ENCODE data around the gene RASGRF2. TPM values are rescaled to one million over a fixed set of nuclear protein-coding genes. Genes with fewer than 3 reads are reported as not detected.

RASGRF2 gene
- total and polyA plus RNA-seq, 2 of the 8 experiments (the other 6 are each of a cell fraction or from before 2014, with no cell fraction given) = 2.6 to 29.5 TPM

DNA sequence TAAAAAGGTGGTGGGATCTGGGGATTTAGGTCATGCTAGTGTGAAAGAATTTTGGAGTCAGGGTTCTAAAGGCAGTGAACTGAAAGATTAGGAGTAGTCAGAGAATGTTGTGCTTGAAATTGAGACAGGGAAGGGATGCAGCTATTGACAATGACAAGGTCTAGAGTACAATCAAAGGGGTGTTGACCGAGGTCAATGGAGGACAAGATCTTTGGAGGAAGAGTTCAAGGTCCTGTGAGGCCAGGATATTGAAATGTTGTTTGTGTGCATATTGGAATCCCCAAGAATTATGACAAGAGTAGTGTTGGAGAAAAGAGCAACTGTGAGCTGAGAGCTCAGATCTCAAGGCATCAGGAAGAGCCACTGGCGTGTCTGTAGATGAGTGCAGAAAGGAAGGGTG is 116.9 kb downstream of the RASGRF2 start:
- H4K91ac ChIP-seq (replicated peaks; ENCODE audit: insufficient read length, low read length) = no peak overlapping the region
- no peak overlapping the region for H2AFZ ChIP-seq (ENCODE audit: low read length)
- no peak overlapping the region for H2BK120ac ChIP-seq (replicated peaks; ENCODE audit: low read depth, low read length)
- H3K14ac ChIP-seq (ENCODE audit: insufficient read length) = no peak overlapping the region
- no peak overlapping the region for H3K4me2 ChIP-seq (ENCODE audit: insufficient read depth in 1 of 2, low read depth in 2 of 2, low read length in 2 of 2)
- peaks cover 3% of the 10 kb centered on the region; the same call in 1 of the 2 replicates for H3K23me2 ChIP-seq (ENCODE audit: low read depth, low read length)
- H2BK12ac ChIP-seq (ENCODE audit: low read depth, low read length) = no peak overlapping the region
- peaks cover 0 to 4% of the 10 kb centered on the region in 2 experiments; a peak in 2 of 4 replicates for H3K9me3 ChIP-seq (ENCODE audit: insufficient read depth in 2 of 2, low read depth in 1 of 2, low read length in 1 of 2)
- ChIA-PET CTCF (ENCODE audit: partially characterized antibody) (interaction anchor here (0.7 to 2.8 kb wide), 5 partner anchors 9 to 141 kb away, joined by 3 to 6 read pairs (median 4); no protein-coding TSS in a partner anchor), POLR2A (ENCODE audit: partially characterized antibody) (no interaction called here)
- H4K5ac ChIP-seq (ENCODE audit: insufficient read length, low read depth, low read length) = no peak overlapping the region
- 80% methylated on average over 2 of the region's 2 CpGs; no CpG with 5 or more reads in 1 of the 2 experiments for WGBS, 2 experiments (ENCODE audit: extremely low coverage in 1 of 2, insufficient coverage in 1 of 2, insufficient read length in 1 of 2, insufficient replicate concordance in 2 of 2, low coverage in 1 of 2, low lambda C conversion rate in 2 of 2, missing lambda C conversion rate in 1 of 2)
- H3K36me3 ChIP-seq (ENCODE audit: control insufficient read depth in 2 of 4, insufficient read depth in 4 of 4, low read length in 3 of 4) = peaks cover 0 to 3% (median 0%) of the 10 kb centered on the region in 4 experiments; a peak in 4 of 8 replicates
- H2BK20ac ChIP-seq (ENCODE audit: low read length) = no peak overlapping the region
- no peak overlapping the region for H3K23ac ChIP-seq (ENCODE audit: insufficient read length)
- DNase-seq (ENCODE audit: low read depth in 1 of 2, low spot score in 2 of 2) = no peak
- H2BK15ac ChIP-seq (ENCODE audit: low read length) = no peak overlapping the region
- no peak overlapping the region for H3K4me3 ChIP-seq (ENCODE audit: extremely low read depth in 1 of 4, insufficient read depth in 2 of 4, low read depth in 3 of 4, low read length in 4 of 4)
- FAIRE-seq = no peak
- no peaks in the 10 kb centered on the region; the same call in 1 of the 2 replicates for H3K79me1 ChIP-seq (ENCODE audit: low read depth, low read length)
- H3K79me2 ChIP-seq (ENCODE audit: control insufficient read depth in 1 of 2, insufficient read depth in 2 of 2, low read length in 2 of 2) = no peaks in the 10 kb centered on the region
- H2AK5ac ChIP-seq (ENCODE audit: low read depth, low read length) = no peak overlapping the region
- no peaks in the 10 kb centered on the region for H3K27me3 ChIP-seq (replicated peaks in 1 of 4; ENCODE audit: control insufficient read depth in 3 of 4, extremely low read depth in 1 of 4, insufficient read depth in 3 of 4, low read length in 3 of 4)
- no peak overlapping the region for H3K4ac ChIP-seq (replicated peaks; ENCODE audit: insufficient read length, low read depth, low read length)
- H2BK5ac ChIP-seq (ENCODE audit: low read depth, low read length) = no peak overlapping the region
- no peak overlapping the region for H3K18ac ChIP-seq (ENCODE audit: extremely low read depth, low read length)
- no peaks in the 10 kb centered on the region for H4K20me1 ChIP-seq (replicated peaks in 1 of 2; ENCODE audit: control insufficient read depth in 1 of 2, insufficient read depth in 2 of 2, low read length in 2 of 2)
- no peaks in the 10 kb centered on the region for H3K4me1 ChIP-seq (replicated peaks in 1 of 4; ENCODE audit: control insufficient read depth in 3 of 4, insufficient read depth in 4 of 4, low read length in 3 of 4)
- no peak overlapping the region for H3K56ac ChIP-seq (replicated peaks; ENCODE audit: insufficient read length, low read depth, low read length)
- H3K27ac ChIP-seq (ENCODE audit: low read depth, low read length) = no peak overlapping the region
- H4K8ac ChIP-seq (ENCODE audit: extremely low read depth, insufficient read depth, low read length) = no peak overlapping the region
- no peak overlapping the region; a peak in 1 of 7 replicates for H3K9ac ChIP-seq (replicated peaks in 1 of 4; ENCODE audit: extremely low read depth in 1 of 4, low read depth in 3 of 4, low read length in 3 of 4)
- TF ChIP-seq, protein P1, sequence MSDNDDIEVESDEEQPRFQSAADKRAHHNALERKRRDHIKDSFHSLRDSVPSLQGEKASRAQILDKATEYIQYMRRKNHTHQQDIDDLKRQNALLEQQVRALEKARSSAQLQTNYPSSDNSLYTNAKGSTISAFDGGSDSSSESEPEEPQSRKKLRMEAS (IDR thresholded peaks at IDR 0.05) = no peak
- TF ChIP-seq RFX5 (IDR thresholded peaks at IDR 0.05; ENCODE audit: borderline replicate concordance, low read depth, low read length) (no peak), NRF1 (IDR thresholded peaks at IDR 0.05; ENCODE audit: low read depth, low read length) (no peak)
- TF ChIP-seq, protein P2, sequence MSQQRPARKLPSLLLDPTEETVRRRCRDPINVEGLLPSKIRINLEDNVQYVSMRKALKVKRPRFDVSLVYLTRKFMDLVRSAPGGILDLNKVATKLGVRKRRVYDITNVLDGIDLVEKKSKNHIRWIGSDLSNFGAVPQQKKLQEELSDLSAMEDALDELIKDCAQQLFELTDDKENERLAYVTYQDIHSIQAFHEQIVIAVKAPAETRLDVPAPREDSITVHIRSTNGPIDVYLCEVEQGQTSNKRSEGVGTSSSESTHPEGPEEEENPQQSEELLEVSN (IDR thresholded peaks at IDR 0.05) = no peak
- TF ChIP-seq, protein P3, sequence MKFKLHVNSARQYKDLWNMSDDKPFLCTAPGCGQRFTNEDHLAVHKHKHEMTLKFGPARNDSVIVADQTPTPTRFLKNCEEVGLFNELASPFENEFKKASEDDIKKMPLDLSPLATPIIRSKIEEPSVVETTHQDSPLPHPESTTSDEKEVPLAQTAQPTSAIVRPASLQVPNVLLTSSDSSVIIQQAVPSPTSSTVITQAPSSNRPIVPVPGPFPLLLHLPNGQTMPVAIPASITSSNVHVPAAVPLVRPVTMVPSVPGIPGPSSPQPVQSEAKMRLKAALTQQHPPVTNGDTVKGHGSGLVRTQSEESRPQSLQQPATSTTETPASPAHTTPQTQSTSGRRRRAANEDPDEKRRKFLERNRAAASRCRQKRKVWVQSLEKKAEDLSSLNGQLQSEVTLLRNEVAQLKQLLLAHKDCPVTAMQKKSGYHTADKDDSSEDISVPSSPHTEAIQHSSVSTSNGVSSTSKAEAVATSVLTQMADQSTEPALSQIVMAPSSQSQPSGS (IDR thresholded peaks at IDR 0.05; ENCODE audit: low read length) = no peak

All from H1 (cell line).